Ovary (tissue), 3 donors: ENCODE results near the gene CILP.

Experiments used
- CTCF ChIP-seq, 3 donors: fragments of 450-650 bp in 2 of 3; fragments of 200-600 bp in 1 of 3; IDR thresholded peaks; one replicate each; pipeline versions ENCODE4 v1.5.1 to v1.8.0; 2016 to 2022; ENCODE audit warnings: antibody characterized with exemption in 3 of 3, mild to moderate bottlenecking in 1 of 3
- EP300 ChIP-seq: sonication (generic); formaldehyde crosslinking; IDR thresholded peaks from one replicate; pipeline ENCODE4 v1.6.1; 2017; ENCODE audit warnings: antibody characterized with exemption
- donor health status: DM: no; HTN: no; CAD: no.

- TF ChIP-seq CTCF (IDR thresholded peaks at IDR 0.05) (no peak), EP300 (no peak)
Measured at GRCh38 chr15:65254356-65254755, 43.1 kb upstream of the CILP start.
